ENCODE measurements around the gene PPP1R2.
A peak's percentile ranks its signal among the peaks of the same experiment; 100 is the strongest.

The PPP1R2 gene

GRCh38 chr3:195563317-195563716 is 20.2 kb upstream of the PPP1R2 start:
- no peak for DNase-seq

GRCh38 chr3:195559723-195560409 is 16.7 kb upstream of the PPP1R2 start:
- DNase-seq, result no peak

- peak; percentile 58 for DNase-seq
These were observed 15.5 kb upstream of the PPP1R2 start for GRCh38 chr3:195558602-195559001.

GRCh38 chr3:195557322-195557721 is 14.2 kb upstream of the PPP1R2 start:
- DNase-seq, result no peak

- peak; percentile 61 for DNase-seq
These were observed 13.3 kb upstream of the PPP1R2 start for GRCh38 chr3:195556390-195556789.

- DNase-seq, result no peak
These were observed 12.0 kb upstream of the PPP1R2 start for GRCh38 chr3:195555110-195555509.

- no peak for DNase-seq
These were observed 11.3 kb upstream of the PPP1R2 start for GRCh38 chr3:195554458-195554857.

- no peak for DNase-seq
These were observed 10.1 kb upstream of the PPP1R2 start for GRCh38 chr3:195553268-195553667.

GRCh38 chr3:195551381-195551978 is 8.4 kb upstream of the PPP1R2 start:
- no peak for DNase-seq

GRCh38 chr3:195550723-195551122 is 7.6 kb upstream of the PPP1R2 start:
- no peak for DNase-seq

- peak; percentile 47 for DNase-seq
These were observed 6.9 kb upstream of the PPP1R2 start for GRCh38 chr3:195549931-195550519.

- DNase-seq, result no peak
These were observed 5.9 kb upstream of the PPP1R2 start for GRCh38 chr3:195548987-195549386.

- no peak for DNase-seq
These were observed 5.4 kb upstream of the PPP1R2 start for GRCh38 chr3:195548501-195548900.

- no peak for DNase-seq
These were observed 4.9 kb upstream of the PPP1R2 start for GRCh38 chr3:195548006-195548405.

- DNase-seq, result no peak
These were observed 3.0 kb upstream of the PPP1R2 start for GRCh38 chr3:195546130-195546560.

- DNase-seq, result no peak
These were observed 1.5 kb upstream of the PPP1R2 start for GRCh38 chr3:195544634-195545033.

GRCh38 chr3:195544230-195544536 is 1.1 kb upstream of the PPP1R2 start:
- no peak for DNase-seq

- DNase-seq, result no peak
These were observed 540 bp upstream of the PPP1R2 start for GRCh38 chr3:195543500-195544229.

- DNase-seq, result peak; percentile 56
These were observed 818 bp downstream of the PPP1R2 start for GRCh38 chr3:195542316-195542697.

- no peak for DNase-seq
These were observed 2.6 kb downstream of the PPP1R2 start for GRCh38 chr3:195540511-195540910.

- no peak for DNase-seq
These were observed 3.1 kb downstream of the PPP1R2 start for GRCh38 chr3:195540027-195540426.

GRCh38 chr3:195539479-195539878 is 3.6 kb downstream of the PPP1R2 start:
- DNase-seq, result no peak

- no peak for DNase-seq
These were observed 5.1 kb downstream of the PPP1R2 start for GRCh38 chr3:195537995-195538394.

GRCh38 chr3:195535293-195535692 is 7.8 kb downstream of the PPP1R2 start:
- DNase-seq, result no peak

Measured in hematopoietic multipotent progenitor cell treated with erythropoietin and hydrocortisone succinate and interleukin-3 and kit ligand, for 6 days (in vitro differentiated cells).